Mesenchymal stem cell (in vitro differentiated cells and primary cell): ENCODE measurements around the gene ZNF316.

Source experiments
- DNase-seq: peaks from one replicate; pipeline ENCODE4 v3.0.0-alpha.2; 2013
- H2AFZ ChIP-seq: one replicate; pipeline ENCODE4 v1.6.1; 2013; ENCODE audit warnings: low read depth, mild to moderate bottlenecking, control low read depth, inconsistent platforms, low read length, moderate library complexity
- H2AK5ac ChIP-seq: 2 replicates; pipeline ENCODE4 v1.6.1; 2013; ENCODE audit warnings: low read length, moderate library complexity, mild to moderate bottlenecking, inconsistent platforms; ENCODE audit not compliant: severe bottlenecking
- H2BK120ac ChIP-seq: one replicate; pipeline ENCODE4 v1.6.1; 2013; ENCODE audit warnings: low read depth, mild to moderate bottlenecking, inconsistent platforms, low read length, moderate library complexity
- H2BK12ac ChIP-seq, 2 experiments: one replicate each; pipeline ENCODE4 v1.6.1; 2013; ENCODE audit warnings: inconsistent platforms in 2 of 2, low read length in 2 of 2, mild to moderate bottlenecking in 2 of 2, moderate library complexity in 2 of 2, control low read depth in 1 of 2
- H2BK15ac ChIP-seq: one replicate; pipeline ENCODE4 v1.6.1; 2013; ENCODE audit warnings: mild to moderate bottlenecking, low read depth, inconsistent platforms; ENCODE audit not compliant: poor library complexity, severe bottlenecking
- H2BK5ac ChIP-seq: 2 replicates; pipeline ENCODE4 v1.6.1; 2013; ENCODE audit warnings: low read depth, mild to moderate bottlenecking, low read length, control low read depth, inconsistent platforms; ENCODE audit not compliant: poor library complexity, severe bottlenecking
- H3K14ac ChIP-seq, 2 experiments: one replicate each; pipeline ENCODE4 v1.6.1; 2013; ENCODE audit warnings: inconsistent platforms in 2 of 2, low read length in 2 of 2, control low read depth in 1 of 2, mild to moderate bottlenecking in 1 of 2, moderate library complexity in 1 of 2
- H3K18ac ChIP-seq, 2 experiments: one replicate each; pipeline ENCODE4 v1.6.1; 2013; ENCODE audit warnings: inconsistent platforms in 2 of 2, low read length in 2 of 2, control low read depth in 1 of 2, low read depth in 1 of 2, mild to moderate bottlenecking in 1 of 2
- H3K23ac ChIP-seq, 2 experiments: one replicate each; pipeline ENCODE4 v1.6.1; 2013; ENCODE audit warnings: inconsistent platforms in 2 of 2, low read length in 2 of 2, mild to moderate bottlenecking in 2 of 2, moderate library complexity in 2 of 2, control low read depth in 1 of 2
- H3K27ac ChIP-seq: 2 replicates; pipeline ENCODE4 v1.5.1; 2013; ENCODE audit warnings: mild to moderate bottlenecking, moderate library complexity, low read length, control low read depth, inconsistent platforms; ENCODE audit not compliant: poor library complexity, severe bottlenecking
- H3K27me3 ChIP-seq, 2 experiments: 2 replicates each; pipeline versions ENCODE4 v1.6.1 to v1.7.0; 2013; ENCODE audit warnings: low read length in 2 of 2, mild to moderate bottlenecking in 2 of 2, moderate library complexity in 2 of 2, control low read depth in 1 of 2, inconsistent platforms in 1 of 2; ENCODE audit not compliant: control insufficient read depth in 1 of 2, insufficient read depth in 1 of 2
- H3K36me3 ChIP-seq, 2 experiments: 2 replicates each; pipeline versions ENCODE4 v1.6.1 to v1.7.0; 2013; ENCODE audit warnings: low read length in 2 of 2, control low read depth in 1 of 2, inconsistent platforms in 1 of 2, low read depth in 1 of 2, mild to moderate bottlenecking in 1 of 2; ENCODE audit not compliant: insufficient read depth in 2 of 2, control insufficient read depth in 1 of 2
- H3K4ac ChIP-seq, 2 experiments: one replicate each; pipeline ENCODE4 v1.6.1; 2013; ENCODE audit warnings: inconsistent platforms in 2 of 2, low read length in 2 of 2, mild to moderate bottlenecking in 2 of 2, moderate library complexity in 2 of 2, control low read depth in 1 of 2, low read depth in 1 of 2
- H3K4me1 ChIP-seq: 2 replicates; pipeline ENCODE4 v1.6.1; 2013; ENCODE audit warnings: low read depth, low read length, control low read depth; ENCODE audit not compliant: control insufficient read depth, insufficient read depth
- H3K4me2 ChIP-seq: 2 replicates; pipeline ENCODE4 v1.6.1; 2013; ENCODE audit warnings: low read length, mild to moderate bottlenecking, inconsistent platforms; ENCODE audit not compliant: poor library complexity, severe bottlenecking
- H3K4me3 ChIP-seq, 2 experiments: 2 replicates each; pipeline versions ENCODE4 v1.5.1 to v1.7.0; 2013; ENCODE audit warnings: low read length in 2 of 2, mild to moderate bottlenecking in 2 of 2, control low read depth in 1 of 2, low read depth in 1 of 2; ENCODE audit not compliant: insufficient read depth in 1 of 2
- H3K79me1 ChIP-seq: replicated peaks from 2 replicates; pipeline ENCODE4 v1.6.1; 2013; ENCODE audit warnings: mild to moderate bottlenecking, control low read depth, low read length, inconsistent platforms; ENCODE audit not compliant: poor library complexity, severe bottlenecking
- H3K9ac ChIP-seq: 2 replicates; pipeline ENCODE4 v1.7.0; 2013; ENCODE audit warnings: mild to moderate bottlenecking, low read length, moderate library complexity
- H3K9me3 ChIP-seq: 2 replicates; pipeline ENCODE4 v1.7.0; 2013; ENCODE audit warnings: mild to moderate bottlenecking, low read length; ENCODE audit not compliant: control insufficient read depth
- H4K8ac ChIP-seq: one replicate; pipeline ENCODE4 v1.6.1; 2013; ENCODE audit warnings: inconsistent platforms, mild to moderate bottlenecking, low read length, moderate library complexity
- H4K91ac ChIP-seq: one replicate; pipeline ENCODE4 v1.6.1; 2013; ENCODE audit warnings: mild to moderate bottlenecking, low read length, inconsistent platforms
- WGBS: methylation state at CpG from one replicate; pipeline ENCODE4 v1.1.7; 2013; ENCODE audit warnings: mixed read lengths; 5-methylcytosine and 5-hydroxymethylcytosine counted together

ZNF316 gene

DNA sequence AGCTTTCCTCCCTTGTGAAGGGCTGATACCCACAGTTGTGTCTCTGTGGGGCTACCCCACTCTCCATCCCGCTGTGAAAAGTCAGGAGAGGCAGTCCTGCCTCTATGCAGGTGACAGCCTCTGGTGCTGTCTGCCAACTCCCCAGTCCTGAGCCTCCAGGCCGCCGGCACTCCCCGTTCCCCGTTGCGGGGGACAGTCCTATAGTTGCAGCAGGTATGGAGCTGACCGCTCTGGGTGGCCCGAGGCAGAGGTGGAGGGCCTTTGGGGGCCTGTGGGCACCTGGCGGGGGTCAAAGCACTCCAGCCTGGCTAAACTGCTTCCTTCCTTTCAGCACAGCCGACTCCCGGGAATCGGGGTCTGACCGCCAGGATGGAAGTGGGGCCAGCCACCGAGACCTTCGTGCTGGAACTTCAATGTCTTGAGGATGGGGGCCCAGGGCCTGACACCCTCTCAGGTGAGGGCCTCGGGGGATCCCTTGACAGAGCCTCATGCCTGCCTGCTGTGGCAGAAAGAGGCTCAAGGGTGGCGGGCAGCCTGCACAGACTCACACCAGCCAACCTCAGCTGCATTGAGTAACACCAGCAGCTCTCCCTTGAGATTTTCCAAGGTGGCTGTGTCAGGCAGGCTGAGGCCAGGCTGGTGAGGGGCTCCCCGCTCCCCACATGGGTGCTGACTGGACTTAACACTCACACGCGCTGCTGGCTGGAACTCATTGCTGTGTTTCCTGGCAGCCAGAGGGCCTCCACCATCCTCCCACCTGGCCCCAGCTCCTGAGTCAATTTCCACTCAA lies 20.1 kb upstream of the ZNF316 start:
- Histone ChIP-seq H3K9me3 (no peaks in the 10 kb centered on the region), H2AFZ (no peak overlapping the region), H4K8ac (peak overlapping the region; percentile 9), H3K27ac (no peak overlapping the region), H3K18ac (no peak overlapping the region), H2AK5ac (no peak overlapping the region), H3K4ac (no peak overlapping the region), H3K23ac (no peak overlapping the region), H2BK5ac (no peak overlapping the region), H3K4me2 (no peak overlapping the region), H4K91ac (peak overlapping the region; percentile 30), H3K79me1 (no peaks in the 10 kb centered on the region), H3K9ac (no peak overlapping the region), H3K4me3 (no peak overlapping the region), H3K36me3 (peaks cover 0 to 11% of the 10 kb centered on the region in 2 experiments), H2BK15ac (no peak overlapping the region), H2BK12ac (no peak overlapping the region), H2BK120ac (no peak overlapping the region), H3K14ac (no peak overlapping the region), H3K4me1 (peaks cover 12% of the 10 kb centered on the region), H3K27me3 (peaks cover 32 to 76% of the 10 kb centered on the region in 2 experiments)
- DNase-seq, result no peak
- 95% methylated on average over 20 of the region's 20 CpGs for WGBS

- Histone ChIP-seq H3K4me3 (no peak overlapping the region), H2BK120ac (no peak overlapping the region), H3K4me1 (peaks cover 12% of the 10 kb centered on the region), H3K14ac (no peak overlapping the region), H2BK12ac (no peak overlapping the region), H2AK5ac (no peak overlapping the region), H4K91ac (no peak overlapping the region), H2BK15ac (no peak overlapping the region), H3K79me1 (no peaks in the 10 kb centered on the region), H3K27ac (no peak overlapping the region), H2BK5ac (no peak overlapping the region), H4K8ac (no peak overlapping the region), H3K18ac (no peak overlapping the region), H3K36me3 (peaks cover 0 to 27% of the 10 kb centered on the region in 2 experiments), H3K23ac (no peak overlapping the region), H3K27me3 (peaks cover 22 to 72% of the 10 kb centered on the region in 2 experiments), H3K4me2 (no peak overlapping the region), H3K9ac (no peak overlapping the region), H3K4ac (no peak overlapping the region), H2AFZ (no peak overlapping the region), H3K9me3 (no peaks in the 10 kb centered on the region)
- no peak for DNase-seq
- WGBS, result 65% methylated on average over 2 of the region's 4 CpGs
These were observed 18.5 kb upstream of the ZNF316 start for GRCh38 chr7:6618621-6619020.

DNA sequence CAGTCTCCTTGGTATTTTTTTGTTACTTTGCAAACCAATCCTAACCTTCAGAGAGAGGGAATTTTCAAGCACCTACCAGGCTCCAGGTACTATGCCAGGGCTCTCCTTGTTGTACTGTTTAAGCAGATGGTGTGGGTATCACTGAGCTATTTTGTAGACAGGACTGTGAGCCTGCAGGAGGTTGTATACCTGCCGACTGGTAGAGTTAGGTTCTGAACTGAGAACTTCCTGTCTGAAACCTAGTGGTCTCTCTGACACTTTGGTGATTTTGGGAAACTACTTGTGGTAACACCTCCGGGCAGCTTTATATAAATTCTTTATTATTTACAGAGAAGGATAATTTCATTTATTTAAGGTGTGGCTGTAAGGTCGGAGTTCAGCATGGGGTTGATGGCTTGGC lies 17.2 kb upstream of the ZNF316 start:
- Histone ChIP-seq H2BK5ac (no peak overlapping the region), H3K18ac (no peak overlapping the region), H3K27ac (no peak overlapping the region), H2BK15ac (no peak overlapping the region), H3K23ac (no peak overlapping the region), H3K9me3 (no peaks in the 10 kb centered on the region), H2BK12ac (no peak overlapping the region), H3K4me2 (no peak overlapping the region), H3K27me3 (peaks cover 9 to 59% of the 10 kb centered on the region in 2 experiments), H4K8ac (no peak overlapping the region), H3K36me3 (peaks cover 0 to 28% of the 10 kb centered on the region in 2 experiments), H3K4me1 (peaks cover 9% of the 10 kb centered on the region), H3K14ac (no peak overlapping the region), H3K4ac (no peak overlapping the region), H3K79me1 (no peaks in the 10 kb centered on the region), H3K9ac (no peak overlapping the region), H3K4me3 (no peak overlapping the region), H2BK120ac (no peak overlapping the region), H2AK5ac (no peak overlapping the region), H4K91ac (no peak overlapping the region), H2AFZ (no peak overlapping the region)
- DNase-seq, result no peak
- 94% methylated on average over 2 of the region's 3 CpGs for WGBS

DNA sequence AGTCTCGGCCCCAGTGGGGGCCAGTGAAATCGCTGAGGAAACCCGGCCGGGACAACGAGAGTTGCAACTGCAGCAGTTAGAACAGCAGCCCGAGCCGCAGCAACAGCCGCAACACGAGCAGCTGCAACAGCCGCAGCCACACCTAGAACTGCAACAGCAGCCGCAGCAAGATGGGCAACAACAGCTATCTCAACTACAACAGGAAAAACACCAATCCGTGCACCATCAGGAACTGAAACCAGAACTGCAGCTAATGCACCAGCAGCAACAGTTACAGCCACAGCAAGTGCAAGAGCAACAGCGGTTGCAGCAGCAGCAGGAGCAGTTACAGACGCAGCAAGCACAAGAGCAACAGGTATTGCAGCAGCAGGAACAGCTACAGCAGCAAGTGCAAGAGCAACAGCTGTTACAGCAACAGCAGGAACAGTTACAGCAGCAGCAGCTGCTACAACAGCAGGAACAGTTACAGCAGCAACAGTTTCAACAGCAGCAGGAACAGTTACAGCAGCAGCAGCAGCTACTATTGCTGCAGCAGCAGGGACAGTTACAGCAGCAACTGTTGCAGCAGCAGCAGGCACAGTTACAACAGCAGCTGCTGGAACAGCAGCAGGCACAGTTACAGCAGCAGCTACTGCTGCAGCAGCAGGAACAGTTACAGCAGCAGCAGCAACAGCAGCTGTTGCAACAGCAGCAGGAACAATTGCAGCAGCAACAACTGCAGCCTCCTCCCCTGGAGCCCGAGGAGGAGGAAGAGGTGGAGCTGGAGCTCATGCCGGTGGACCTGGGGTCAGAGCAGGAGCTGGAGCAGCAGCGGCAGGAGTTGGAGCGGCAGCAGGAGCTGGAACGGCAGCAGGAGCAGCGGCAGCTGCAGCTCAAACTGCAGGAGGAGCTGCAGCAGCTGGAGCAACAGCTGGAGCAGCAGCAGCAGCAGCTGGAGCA lies 15.7 kb upstream of the ZNF316 start:
- Histone ChIP-seq H3K79me1 (no peaks in the 10 kb centered on the region), H3K4me1 (no peaks in the 10 kb centered on the region), H3K27me3 (peaks cover 8 to 50% of the 10 kb centered on the region in 2 experiments), H3K4me3 (no peak overlapping the region), H3K36me3 (peaks cover 0 to 28% of the 10 kb centered on the region in 2 experiments), H3K14ac (no peak overlapping the region), H3K9ac (no peak overlapping the region), H4K91ac (no peak overlapping the region), H3K4me2 (no peak overlapping the region), H2AK5ac (no peak overlapping the region), H2BK120ac (no peak overlapping the region), H2BK5ac (no peak overlapping the region), H3K27ac (no peak overlapping the region), H2BK15ac (no peak overlapping the region), H3K18ac (no peak overlapping the region), H2BK12ac (no peak overlapping the region), H4K8ac (no peak overlapping the region), H3K9me3 (no peaks in the 10 kb centered on the region), H3K23ac (no peak overlapping the region), H3K4ac (no peak overlapping the region), H2AFZ (no peak overlapping the region)
- 92% methylated on average over 20 of the region's 20 CpGs for WGBS
- peak; percentile 14 for DNase-seq
